Panc1 (cell line): ENCODE results near the gene SNX4. TPM values are rescaled to one million over a fixed set of nuclear protein-coding genes. Genes with fewer than 3 reads are reported as not detected.

Experiments used
- ATAC-seq: fragments of 200-7000 bp; cut with Tn5 transposase; 2 replicates; pipeline ENCODE4 v1.9.1; 2020; ENCODE audit warnings: mild to moderate bottlenecking, moderate library complexity
- BruUV-seq: library from RNA; stranded (reverse); fragments of 400-500 nt; replicated peaks from 2 replicates; lab custom pipeline; 2021; lab: Mats Ljungman, UMichigan
- CTCF ChIA-PET: fragments of 300-600 bp; sonication (Branson Sonifier 250); formaldehyde crosslinking; loops from one replicate; lab custom pipeline; 2022; ENCODE audit warnings: antibody characterized with exemption; lab: Charles Lee
- POLR2A ChIA-PET: fragments of 300-600 bp; sonication (Branson Sonifier 250); formaldehyde crosslinking; loops from one replicate; lab custom pipeline; 2022; ENCODE audit warnings: antibody characterized with exemption; lab: Charles Lee
- DNase-seq: peaks from one replicate; pipeline ENCODE4 v3.0.0-alpha.2; 2010; ENCODE audit warnings: low read depth, low spot score
- H3K27ac ChIP-seq: 2 replicates; pipeline ENCODE4 v1.5.1; 2011; ENCODE audit warnings: mild to moderate bottlenecking, low read length, inconsistent platforms
- H3K27me3 ChIP-seq: fragments of 200-500 bp; sonication (Bioruptor generic); 2 replicates; pipeline ENCODE4 v1.6.0; 2014; ENCODE audit warnings: low read length, inconsistent platforms; ENCODE audit not compliant: control insufficient read depth, insufficient read depth
- H3K36me3 ChIP-seq: fragments of 200-500 bp; sonication (Bioruptor generic); 2 replicates; pipeline ENCODE4 v1.5.1; 2014; ENCODE audit warnings: inconsistent platforms, mild to moderate bottlenecking, low read length, moderate library complexity; ENCODE audit not compliant: control insufficient read depth, insufficient read depth
- H3K4me1 ChIP-seq: 2 replicates; pipeline ENCODE4 v1.5.1; 2011; ENCODE audit warnings: inconsistent platforms, mild to moderate bottlenecking, low read length, moderate library complexity; ENCODE audit not compliant: control insufficient read depth, insufficient read depth
- H3K4me3 ChIP-seq, 2 experiments: 2 replicates each; pipeline ENCODE4 v1.5.1; 2011 to 2012; ENCODE audit warnings: low read depth in 2 of 2, low read length in 2 of 2, mild to moderate bottlenecking in 2 of 2, inconsistent platforms in 1 of 2, moderate library complexity in 1 of 2
- H3K9me3 ChIP-seq: fragments of 200-500 bp; sonication (Bioruptor generic); 2 replicates; pipeline ENCODE4 v1.5.1; 2014; ENCODE audit warnings: low read depth, mild to moderate bottlenecking, inconsistent platforms, low read length, moderate library complexity; ENCODE audit not compliant: control insufficient read depth, insufficient read depth
- POLR2AphosphoS5 ChIP-seq: IDR thresholded peaks from 2 replicates; pipeline ENCODE4 v1.6.1; 2012; ENCODE audit warnings: mild to moderate bottlenecking, low read depth, low read length, moderate library complexity
- SIN3A ChIP-seq: IDR thresholded peaks from 2 replicates; pipeline ENCODE4 v1.6.1; 2012; ENCODE audit warnings: low read depth, mild to moderate bottlenecking, low read length, moderate library complexity, borderline replicate concordance; ENCODE audit not compliant: insufficient read depth
- TCF7L2 ChIP-seq: IDR thresholded peaks from 2 replicates; pipeline ENCODE4 v1.6.1; 2011; ENCODE audit warnings: mild to moderate bottlenecking, low read depth, low read length, inconsistent platforms
- in situ Hi-C: cut with HindIII; loops from 2 replicates; pipeline ENCODE4 v1.10.0; 2016; ENCODE audit warnings: low sequenced_read_pairs, low pct_unique_long_range_greater_than_20kb
- intact Hi-C: fragments of 100-400 bp; cut with micrococcal nuclease; formaldehyde crosslinking; loops from one replicate; pipeline ENCODE4 v1.10.0; 2022; ENCODE audit not compliant: unreplicated experiment
- total RNA-seq: library from RNA; stranded (reverse); gene quantifications from one replicate; pipeline ENCODE4 v1.2.1, GENCODE V29; 2021; ENCODE audit not compliant: unreplicated experiment
- TF ChIP-seq, protein P1 (sequence below), 2 experiments: IDR thresholded peaks; 2 replicates each; pipeline ENCODE4 v1.6.1; 2011 to 2012; ENCODE audit warnings: low read depth in 2 of 2, control low read depth in 1 of 2, low read length in 1 of 2, mild to moderate bottlenecking in 1 of 2, moderate library complexity in 1 of 2; ENCODE audit not compliant: insufficient read depth in 1 of 2
- TF ChIP-seq, protein P2 (sequence below): fragments of 450-650 bp; IDR thresholded peaks from 2 replicates; pipeline ENCODE4 v1.5.1; 2017; ENCODE audit warnings: mild to moderate bottlenecking

Gene SNX4
- total RNA-seq, 1 experiment from 2014 or later = 34.3 TPM

DNA sequence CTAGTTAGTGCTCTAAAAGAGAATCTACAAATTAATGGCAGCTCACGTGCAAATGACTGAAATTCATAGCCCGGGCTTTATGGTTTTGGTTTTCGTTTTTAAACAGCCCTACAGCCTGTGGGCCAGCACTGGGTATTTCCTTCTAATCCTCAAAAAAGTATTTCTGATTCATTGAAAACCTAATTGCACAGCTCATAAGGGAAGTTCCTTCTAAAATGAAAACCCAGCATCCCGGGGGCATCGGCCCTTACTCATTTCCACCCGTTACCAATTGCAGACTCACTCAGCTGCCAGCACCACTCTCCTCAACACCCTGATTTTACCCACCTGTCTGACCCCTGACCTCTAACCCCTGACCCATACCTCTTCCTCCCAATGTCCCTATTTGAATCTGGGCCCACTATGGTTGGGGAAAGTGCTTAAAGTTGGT, 85.4 kb downstream of the SNX4 start:
- Histone ChIP-seq H3K36me3 (no peaks in the 10 kb centered on the region), H3K27me3 (no peaks in the 10 kb centered on the region), H3K9me3 (no peaks in the 10 kb centered on the region), H3K27ac (no peak overlapping the region), H3K4me3 (no peak overlapping the region), H3K4me1 (peaks cover 3% of the 10 kb centered on the region; the same call in 1 of the 2 replicates)
- CTCF ChIA-PET = no interaction called here
- DNase-seq (no peak), ATAC-seq (no peak)
- no TSS peak for BruUV-seq
- POLR2A ChIA-PET = no interaction called here
- in situ Hi-C loops (no loop called here), intact Hi-C loops (loop anchor here (5.0 to 10.0 kb wide), 4 partner anchors 210 to 507 kb away; no protein-coding TSS in a partner anchor)
- TF ChIP-seq, protein P1, sequence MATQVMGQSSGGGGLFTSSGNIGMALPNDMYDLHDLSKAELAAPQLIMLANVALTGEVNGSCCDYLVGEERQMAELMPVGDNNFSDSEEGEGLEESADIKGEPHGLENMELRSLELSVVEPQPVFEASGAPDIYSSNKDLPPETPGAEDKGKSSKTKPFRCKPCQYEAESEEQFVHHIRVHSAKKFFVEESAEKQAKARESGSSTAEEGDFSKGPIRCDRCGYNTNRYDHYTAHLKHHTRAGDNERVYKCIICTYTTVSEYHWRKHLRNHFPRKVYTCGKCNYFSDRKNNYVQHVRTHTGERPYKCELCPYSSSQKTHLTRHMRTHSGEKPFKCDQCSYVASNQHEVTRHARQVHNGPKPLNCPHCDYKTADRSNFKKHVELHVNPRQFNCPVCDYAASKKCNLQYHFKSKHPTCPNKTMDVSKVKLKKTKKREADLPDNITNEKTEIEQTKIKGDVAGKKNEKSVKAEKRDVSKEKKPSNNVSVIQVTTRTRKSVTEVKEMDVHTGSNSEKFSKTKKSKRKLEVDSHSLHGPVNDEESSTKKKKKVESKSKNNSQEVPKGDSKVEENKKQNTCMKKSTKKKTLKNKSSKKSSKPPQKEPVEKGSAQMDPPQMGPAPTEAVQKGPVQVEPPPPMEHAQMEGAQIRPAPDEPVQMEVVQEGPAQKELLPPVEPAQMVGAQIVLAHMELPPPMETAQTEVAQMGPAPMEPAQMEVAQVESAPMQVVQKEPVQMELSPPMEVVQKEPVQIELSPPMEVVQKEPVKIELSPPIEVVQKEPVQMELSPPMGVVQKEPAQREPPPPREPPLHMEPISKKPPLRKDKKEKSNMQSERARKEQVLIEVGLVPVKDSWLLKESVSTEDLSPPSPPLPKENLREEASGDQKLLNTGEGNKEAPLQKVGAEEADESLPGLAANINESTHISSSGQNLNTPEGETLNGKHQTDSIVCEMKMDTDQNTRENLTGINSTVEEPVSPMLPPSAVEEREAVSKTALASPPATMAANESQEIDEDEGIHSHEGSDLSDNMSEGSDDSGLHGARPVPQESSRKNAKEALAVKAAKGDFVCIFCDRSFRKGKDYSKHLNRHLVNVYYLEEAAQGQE (IDR thresholded peaks at IDR 0.05; ENCODE audit: insufficient read depth in 1 of 2, low read depth in 2 of 2, low read length in 1 of 2) = no peak
- TF ChIP-seq TCF7L2 (no peak), POLR2AphosphoS5 (no peak), SIN3A (no peak)
- TF ChIP-seq, protein P2, sequence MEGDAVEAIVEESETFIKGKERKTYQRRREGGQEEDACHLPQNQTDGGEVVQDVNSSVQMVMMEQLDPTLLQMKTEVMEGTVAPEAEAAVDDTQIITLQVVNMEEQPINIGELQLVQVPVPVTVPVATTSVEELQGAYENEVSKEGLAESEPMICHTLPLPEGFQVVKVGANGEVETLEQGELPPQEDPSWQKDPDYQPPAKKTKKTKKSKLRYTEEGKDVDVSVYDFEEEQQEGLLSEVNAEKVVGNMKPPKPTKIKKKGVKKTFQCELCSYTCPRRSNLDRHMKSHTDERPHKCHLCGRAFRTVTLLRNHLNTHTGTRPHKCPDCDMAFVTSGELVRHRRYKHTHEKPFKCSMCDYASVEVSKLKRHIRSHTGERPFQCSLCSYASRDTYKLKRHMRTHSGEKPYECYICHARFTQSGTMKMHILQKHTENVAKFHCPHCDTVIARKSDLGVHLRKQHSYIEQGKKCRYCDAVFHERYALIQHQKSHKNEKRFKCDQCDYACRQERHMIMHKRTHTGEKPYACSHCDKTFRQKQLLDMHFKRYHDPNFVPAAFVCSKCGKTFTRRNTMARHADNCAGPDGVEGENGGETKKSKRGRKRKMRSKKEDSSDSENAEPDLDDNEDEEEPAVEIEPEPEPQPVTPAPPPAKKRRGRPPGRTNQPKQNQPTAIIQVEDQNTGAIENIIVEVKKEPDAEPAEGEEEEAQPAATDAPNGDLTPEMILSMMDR = no peak

DNA sequence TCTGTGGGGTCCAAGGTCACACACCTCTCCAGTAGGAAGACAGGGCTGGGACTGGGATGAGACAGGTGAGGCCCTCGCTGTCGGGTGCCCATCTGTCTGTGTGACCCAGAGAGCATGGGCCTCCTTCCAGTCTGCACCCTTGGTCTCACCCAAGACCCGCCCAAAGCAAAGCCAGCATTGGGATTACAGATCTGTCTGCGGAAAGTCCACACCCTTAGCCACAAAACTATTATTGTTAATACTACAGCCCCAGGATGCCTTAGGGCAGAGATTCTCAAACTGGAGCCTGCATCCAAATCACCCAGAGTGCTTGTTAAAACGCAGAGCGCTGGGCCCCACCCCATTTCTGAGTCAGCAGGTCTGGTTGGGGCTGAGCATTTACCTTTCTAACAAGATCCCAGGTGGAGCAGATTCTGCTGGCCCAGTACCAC, 86.4 kb downstream of the SNX4 start:
- ChIA-PET POLR2A (interaction anchor here (0.5 kb wide), 1 partner anchor 85 kb away, joined by 3 read pairs; no protein-coding TSS in a partner anchor), CTCF (no interaction called here)
- no peaks in the 10 kb centered on the region for H3K9me3 ChIP-seq
- no peak for ATAC-seq
- H3K27me3 ChIP-seq = no peaks in the 10 kb centered on the region
- H3K36me3 ChIP-seq = no peaks in the 10 kb centered on the region
- intact Hi-C loops (loop anchor here (10.0 kb wide), 2 partner anchors 209 to 279 kb away; no protein-coding TSS in a partner anchor), in situ Hi-C loops (no loop called here)
- TF ChIP-seq, protein P2 = no peak
- TF ChIP-seq SIN3A (no peak), POLR2AphosphoS5 (no peak), TCF7L2 (no peak)
- TF ChIP-seq, protein P1 (IDR thresholded peaks at IDR 0.05; ENCODE audit: insufficient read depth in 1 of 2, low read depth in 2 of 2, low read length in 1 of 2) = no peak
- BruUV-seq = no TSS peak
- no peak overlapping the region for H3K27ac ChIP-seq
- H3K4me1 ChIP-seq = peaks cover 3% of the 10 kb centered on the region; the same call in 1 of the 2 replicates
- no peak for DNase-seq
- H3K4me3 ChIP-seq = no peak overlapping the region
